HUES64 (cell line): ENCODE results near the gene CLSTN1.

Experiments
- H3K27ac ChIP-seq: 2 replicates; pipeline ENCODE4 v1.7.0; 2013; ENCODE audit warnings: low read depth, low read length, inconsistent platforms
- H3K27me3 ChIP-seq: 2 replicates; pipeline ENCODE4 v1.6.1; 2013; ENCODE audit warnings: mild to moderate bottlenecking, low read length; ENCODE audit not compliant: insufficient read depth
- H3K36me3 ChIP-seq: 2 replicates; pipeline ENCODE4 v1.6.1; 2013; ENCODE audit warnings: mild to moderate bottlenecking, low read length; ENCODE audit not compliant: insufficient read depth
- H3K4me1 ChIP-seq: 2 replicates; pipeline ENCODE4 v1.6.1; 2013; ENCODE audit warnings: mild to moderate bottlenecking, low read length, moderate library complexity; ENCODE audit not compliant: insufficient read depth
- H3K4me3 ChIP-seq: 2 replicates; pipeline ENCODE4 v1.5.1; 2013; ENCODE audit warnings: mild to moderate bottlenecking, low read length, moderate library complexity
- H3K9ac ChIP-seq: 2 replicates; pipeline ENCODE4 v1.6.1; 2013; ENCODE audit warnings: mild to moderate bottlenecking, low read depth, low read length
- H3K9me3 ChIP-seq: 2 replicates; pipeline ENCODE4 v1.6.1; 2013; ENCODE audit warnings: low read depth, low read length; ENCODE audit not compliant: insufficient read depth
- WGBS: fragments of 150-250, 120-280 bp; methylation state at CpG from one replicate; pipeline ENCODE4 v1.1.7; 2013; ENCODE audit warnings: missing lambda C conversion rate; 5-methylcytosine and 5-hydroxymethylcytosine counted together

CLSTN1 gene

DNA sequence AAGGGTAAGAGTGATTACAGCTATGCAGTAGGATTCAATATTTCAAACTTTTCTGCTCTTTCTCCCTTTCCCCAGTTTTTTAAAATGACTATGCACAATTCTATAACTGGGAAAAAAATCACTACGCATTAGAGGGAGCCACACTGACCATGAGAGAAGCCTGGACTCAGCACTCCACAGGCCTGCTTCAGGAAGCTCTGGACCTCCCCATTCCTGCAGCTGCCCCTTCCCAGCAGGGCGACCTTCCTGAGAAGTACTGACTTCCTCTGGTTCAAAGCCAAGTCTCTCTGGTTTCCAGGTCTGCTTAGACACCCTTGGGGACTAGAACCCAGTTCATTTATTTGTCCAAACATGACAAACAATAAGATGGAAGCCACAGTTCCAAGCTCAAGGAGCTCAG lies 42.0 kb upstream of the CLSTN1 start:
- Histone ChIP-seq H3K27ac (no peak overlapping the region), H3K9ac (no peak overlapping the region), H3K4me1 (no peaks in the 10 kb centered on the region), H3K9me3 (no peaks in the 10 kb centered on the region), H3K27me3 (no peaks in the 10 kb centered on the region), H3K4me3 (no peak overlapping the region), H3K36me3 (no peaks in the 10 kb centered on the region; the same call in 1 of the 2 replicates)
- WGBS: 90% methylated on average over 2 of the region's 2 CpGs

DNA sequence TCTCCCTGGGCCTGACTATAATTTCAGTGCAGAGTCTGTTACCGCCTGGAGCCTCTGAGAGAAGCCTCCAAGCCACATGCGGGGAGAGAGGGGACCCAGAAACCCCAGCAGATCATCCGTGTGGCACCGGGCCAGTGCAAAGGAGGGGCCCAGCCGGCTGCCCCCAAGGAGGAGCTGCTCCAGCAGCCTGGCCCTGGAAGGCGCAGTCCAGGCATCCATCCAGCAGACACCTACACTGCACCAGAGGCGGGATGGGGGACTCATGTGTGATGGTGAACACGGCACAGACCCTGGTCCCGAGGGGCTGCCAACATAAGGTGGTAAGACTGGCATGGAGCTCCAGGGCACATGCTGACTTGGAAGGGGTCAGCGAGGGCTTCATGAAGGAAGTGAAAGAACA lies 39.6 kb upstream of the CLSTN1 start:
- no peak overlapping the region for H3K27ac ChIP-seq
- peaks cover 3% of the 10 kb centered on the region; the same call in 1 of the 2 replicates for H3K36me3 ChIP-seq
- WGBS: 92% methylated on average over 10 of the region's 10 CpGs
- peaks cover 8% of the 10 kb centered on the region for H3K4me1 ChIP-seq
- no peaks in the 10 kb centered on the region for H3K9me3 ChIP-seq
- no peaks in the 10 kb centered on the region for H3K27me3 ChIP-seq
- H3K4me3 ChIP-seq: no peak overlapping the region
- no peak overlapping the region for H3K9ac ChIP-seq

DNA sequence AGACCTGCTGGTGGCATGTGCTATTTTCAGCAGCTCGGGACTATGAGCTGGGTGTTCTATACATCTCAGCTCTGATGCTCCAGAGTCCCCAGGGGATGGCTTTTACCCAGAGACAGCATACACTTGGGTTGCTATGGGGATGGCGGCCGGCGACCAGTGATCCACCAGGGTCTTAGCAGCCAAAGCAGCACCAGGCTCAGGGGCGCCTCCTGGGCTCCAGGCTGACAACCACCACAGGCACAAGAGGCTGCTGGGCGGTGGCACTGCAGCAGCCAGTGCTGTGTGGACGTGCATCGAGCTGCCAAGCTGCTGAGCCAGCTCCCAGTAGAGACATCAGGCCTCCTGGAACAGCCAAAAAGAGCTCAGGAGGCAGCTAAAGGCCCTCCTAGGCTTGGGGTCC lies 37.6 kb upstream of the CLSTN1 start:
- Histone ChIP-seq H3K4me1 (peaks cover 8% of the 10 kb centered on the region), H3K27ac (no peak overlapping the region), H3K36me3 (0 out of 2 replicates have a peak, but pooled peaks cover 3% of the 10 kb centered on the region), H3K4me3 (no peak overlapping the region), H3K27me3 (no peaks in the 10 kb centered on the region), H3K9ac (no peak overlapping the region), H3K9me3 (no peaks in the 10 kb centered on the region)
- 82% methylated on average over 8 of the region's 8 CpGs for WGBS

DNA sequence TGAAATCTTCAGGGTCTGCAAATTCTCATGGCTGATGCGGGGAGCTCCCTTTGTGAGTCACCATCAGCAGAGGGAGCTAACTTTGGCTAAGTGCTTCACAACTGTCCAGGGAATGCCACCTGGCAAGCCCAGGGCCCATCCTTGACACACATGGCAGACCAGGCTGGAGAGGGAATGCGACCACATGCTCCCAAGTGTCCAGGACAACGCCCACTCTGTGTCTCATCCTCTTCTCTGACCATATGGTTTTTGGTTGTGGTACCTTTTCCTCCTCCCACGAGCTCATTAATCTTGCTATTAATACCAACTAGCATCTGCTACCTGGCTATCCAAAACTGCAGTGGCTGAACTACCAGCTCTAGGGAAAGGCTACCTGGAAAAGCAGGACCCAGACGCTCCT lies 37.1 kb upstream of the CLSTN1 start:
- H3K9ac ChIP-seq: no peak overlapping the region
- H3K4me1 ChIP-seq: peaks cover 8% of the 10 kb centered on the region
- WGBS: 92% methylated on average over 5 of the region's 5 CpGs
- H3K27me3 ChIP-seq: no peaks in the 10 kb centered on the region
- H3K4me3 ChIP-seq: no peak overlapping the region
- no peak overlapping the region for H3K27ac ChIP-seq
- H3K9me3 ChIP-seq: no peaks in the 10 kb centered on the region
- H3K36me3 ChIP-seq: 0 out of 2 replicates have a peak, but pooled peaks cover 3% of the 10 kb centered on the region

DNA sequence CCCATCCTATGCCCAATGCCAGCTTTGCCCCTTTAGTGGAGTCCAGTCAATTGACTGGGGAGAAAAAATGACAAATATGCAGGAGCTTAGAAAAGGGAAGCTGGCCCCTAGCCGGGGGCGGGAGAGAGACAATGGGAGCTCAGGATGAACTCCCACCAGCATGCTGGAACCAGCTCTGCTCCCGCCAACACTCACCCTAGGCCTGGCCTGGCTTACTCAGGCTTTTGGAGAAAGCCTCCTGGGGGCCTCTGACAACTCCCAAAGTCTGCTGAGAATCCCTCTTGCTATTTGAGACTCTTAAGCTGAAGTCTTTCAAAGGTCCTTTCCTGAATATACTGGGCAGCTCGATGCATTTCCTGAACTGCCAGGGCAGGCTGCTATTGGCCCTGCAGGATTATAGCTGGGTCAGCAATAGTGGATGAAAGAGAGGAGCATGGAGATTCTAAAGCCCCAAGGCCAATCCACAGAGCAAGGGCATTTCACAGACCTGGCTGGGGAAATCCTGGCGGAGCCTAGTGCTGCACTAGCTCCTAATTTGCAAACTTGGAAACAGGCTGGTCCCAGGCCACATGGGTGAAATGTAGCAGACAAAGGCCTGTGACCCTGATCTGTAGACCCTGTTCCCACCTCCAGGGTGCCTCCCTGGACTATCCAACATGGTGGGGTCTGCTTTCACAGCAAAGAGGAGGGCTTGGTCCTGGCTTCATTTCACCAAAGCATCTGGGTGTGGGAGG lies 35.7 kb upstream of the CLSTN1 start:
- H3K9ac ChIP-seq: peak overlapping the region; percentile 4; the same call in 1 of the 2 replicates
- H3K4me3 ChIP-seq: no peak overlapping the region
- peaks cover 8% of the 10 kb centered on the region for H3K4me1 ChIP-seq
- 0 out of 2 replicates have a peak, but pooled peaks cover 3% of the 10 kb centered on the region for H3K36me3 ChIP-seq
- no peaks in the 10 kb centered on the region for H3K9me3 ChIP-seq
- H3K27ac ChIP-seq: peak overlapping the region; percentile 71
- 59% methylated on average over 5 of the region's 5 CpGs for WGBS
- H3K27me3 ChIP-seq: no peaks in the 10 kb centered on the region

DNA sequence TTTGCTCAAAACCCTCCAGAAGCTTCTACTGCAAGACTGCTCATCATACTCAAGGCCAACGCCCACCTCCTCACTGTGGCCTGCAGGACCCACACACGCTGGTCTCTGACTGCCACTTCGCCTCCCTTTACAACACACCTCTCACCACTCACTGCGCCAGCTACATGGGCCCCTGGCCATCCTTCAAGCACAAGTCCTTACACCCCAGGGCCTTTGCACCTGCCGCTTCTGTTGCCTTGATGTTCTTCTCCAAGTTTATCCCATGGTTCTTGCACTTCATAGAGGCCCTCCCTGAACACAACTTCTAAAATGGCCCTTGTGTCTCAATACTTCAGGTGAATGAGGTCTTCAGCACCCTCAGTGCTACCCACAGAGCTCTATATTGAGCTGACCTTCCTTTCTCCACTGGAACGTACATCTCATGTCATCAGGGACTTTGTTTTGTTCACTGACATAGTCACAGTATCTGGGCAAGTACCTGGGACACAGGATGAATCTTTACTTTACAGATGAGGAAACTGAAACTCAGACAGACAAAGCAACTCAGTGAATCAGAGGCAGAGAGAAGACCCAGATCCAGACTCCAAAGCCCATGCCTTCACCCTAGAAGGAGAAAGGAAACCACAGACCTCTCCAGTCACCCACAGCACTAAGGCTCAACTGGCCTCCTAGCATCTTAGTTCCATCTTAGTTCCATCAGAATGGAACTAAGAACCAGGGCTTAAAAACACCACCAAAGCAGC lies 34.7 kb upstream of the CLSTN1 start:
- Histone ChIP-seq H3K9me3 (no peaks in the 10 kb centered on the region), H3K27ac (peak overlapping the region; percentile 44; the same call in 1 of the 2 replicates), H3K36me3 (0 out of 2 replicates have a peak, but pooled peaks cover 3% of the 10 kb centered on the region), H3K27me3 (no peaks in the 10 kb centered on the region), H3K4me3 (no peak overlapping the region), H3K4me1 (peaks cover 8% of the 10 kb centered on the region), H3K9ac (no peak overlapping the region)
- WGBS: 95% methylated on average over 6 of the region's 6 CpGs

DNA sequence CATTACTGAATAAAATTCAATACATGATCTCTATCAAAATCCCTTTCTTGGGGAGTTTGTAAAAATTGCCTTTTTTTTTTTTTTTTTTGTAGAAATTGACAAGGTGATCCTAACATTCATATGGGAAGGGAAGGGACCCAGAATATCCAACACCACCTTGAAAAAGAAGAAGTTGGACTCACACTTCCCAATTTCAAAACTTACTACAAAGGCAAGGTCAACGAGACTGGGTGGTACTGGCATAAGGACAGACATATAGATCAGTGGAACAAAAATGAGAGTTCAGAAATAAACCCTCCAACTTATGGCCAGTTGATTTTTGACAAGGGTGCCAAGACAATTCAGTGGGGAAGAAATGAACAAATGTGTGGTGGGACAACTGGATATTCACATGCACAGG lies 31.4 kb upstream of the CLSTN1 start:
- Histone ChIP-seq H3K9me3 (no peaks in the 10 kb centered on the region), H3K9ac (no peak overlapping the region), H3K27me3 (no peaks in the 10 kb centered on the region), H3K4me1 (peaks cover 11% of the 10 kb centered on the region), H3K27ac (no peak overlapping the region), H3K4me3 (no peak overlapping the region), H3K36me3 (0 out of 2 replicates have a peak, but pooled peaks cover 3% of the 10 kb centered on the region)
- 82% methylated on average over 1 of the region's 1 CpG for WGBS

DNA sequence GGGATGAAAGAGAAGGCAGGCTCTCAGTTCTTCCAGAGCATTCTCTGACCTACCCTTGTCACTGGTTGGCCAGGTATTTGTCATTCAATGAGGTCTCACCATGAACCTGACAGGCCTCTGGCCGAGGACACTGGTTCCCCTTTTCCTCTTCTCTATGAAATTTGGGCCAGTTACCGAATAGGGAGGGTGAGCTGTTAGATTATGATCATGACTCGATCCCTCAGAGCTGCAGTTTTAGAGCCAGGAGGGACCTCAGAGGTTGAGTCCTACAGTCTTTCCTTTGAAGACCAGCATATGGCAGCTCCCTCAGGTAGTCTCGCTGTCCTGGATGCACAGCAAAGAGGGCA lies 29.5 kb upstream of the CLSTN1 start:
- WGBS: 84% methylated on average over 4 of the region's 4 CpGs
- Histone ChIP-seq H3K36me3 (no peaks in the 10 kb centered on the region), H3K27me3 (no peaks in the 10 kb centered on the region), H3K27ac (no peak overlapping the region), H3K4me1 (peaks cover 6% of the 10 kb centered on the region; the same call in 1 of the 2 replicates), H3K9me3 (no peaks in the 10 kb centered on the region), H3K9ac (no peak overlapping the region), H3K4me3 (no peak overlapping the region)

DNA sequence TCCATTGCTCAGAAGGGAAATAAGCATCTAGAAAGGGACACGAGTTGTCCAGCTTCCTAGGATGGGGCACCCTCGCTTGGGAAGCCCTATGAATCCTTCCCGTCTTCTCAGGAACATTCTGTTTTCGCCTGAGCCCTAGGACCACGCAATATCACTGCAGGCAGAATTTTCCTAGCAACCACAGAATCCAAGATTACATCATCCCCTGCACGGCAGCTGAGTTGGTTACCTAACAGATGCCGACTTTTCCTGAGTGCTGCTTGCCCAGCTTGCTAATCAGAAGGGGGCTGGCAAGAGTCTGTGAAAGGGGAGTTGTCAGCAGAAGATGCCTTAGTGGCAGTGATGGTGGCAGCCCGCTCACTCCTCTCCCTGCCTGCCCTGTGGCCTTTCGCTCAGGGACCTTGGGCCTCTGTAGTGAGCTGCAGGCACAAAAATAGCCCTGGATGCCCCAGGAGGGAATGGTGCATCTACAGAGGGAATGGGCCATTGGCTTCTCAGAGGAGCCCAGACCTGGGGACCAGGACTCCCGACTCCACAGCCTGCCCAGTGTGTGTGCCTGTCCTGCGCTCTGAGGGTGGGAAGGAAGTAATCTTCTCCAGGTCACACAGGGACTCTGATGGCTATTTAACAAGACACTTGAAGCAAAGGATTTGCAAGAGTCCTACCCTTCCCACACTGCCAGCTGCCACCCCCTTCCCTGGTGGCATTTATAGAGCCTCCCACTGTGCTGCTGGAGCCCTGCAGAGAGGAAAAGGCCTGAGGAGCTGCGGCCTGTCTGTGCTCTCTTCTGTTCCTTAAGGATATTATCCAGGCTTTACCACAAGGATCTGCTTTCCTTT lies 28.9 kb upstream of the CLSTN1 start:
- Histone ChIP-seq H3K27ac (no peak overlapping the region), H3K36me3 (no peaks in the 10 kb centered on the region), H3K27me3 (no peaks in the 10 kb centered on the region), H3K4me3 (no peak overlapping the region), H3K4me1 (peaks cover 6% of the 10 kb centered on the region; the same call in 1 of the 2 replicates), H3K9me3 (no peaks in the 10 kb centered on the region), H3K9ac (no peak overlapping the region)
- WGBS: 81% methylated on average over 12 of the region's 12 CpGs

DNA sequence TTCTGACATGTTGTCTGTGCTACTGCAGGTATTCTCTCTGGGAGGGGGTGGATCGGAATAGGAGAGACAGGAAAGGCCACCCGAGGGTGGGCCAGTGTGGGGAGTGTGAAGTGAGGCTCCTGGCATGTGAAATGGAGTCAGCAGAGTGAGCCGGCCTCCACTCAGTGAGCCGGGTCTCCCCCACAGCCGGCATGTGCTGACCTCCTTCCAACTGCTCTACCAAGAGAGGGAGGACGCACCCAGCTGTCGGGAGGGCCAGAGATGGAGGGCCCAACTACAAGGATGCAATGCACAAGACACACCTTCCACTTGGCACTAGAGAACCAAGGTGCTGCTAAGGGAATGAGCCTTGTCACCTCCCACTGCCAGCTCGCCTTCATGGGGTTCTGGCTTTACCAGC lies 28.2 kb upstream of the CLSTN1 start:
- no peaks in the 10 kb centered on the region for H3K27me3 ChIP-seq
- no peak overlapping the region for H3K9ac ChIP-seq
- whole genome bisulfite sequencing: 91% methylated on average over 8 of the region's 8 CpGs
- no peak overlapping the region for H3K4me3 ChIP-seq
- no peaks in the 10 kb centered on the region for H3K36me3 ChIP-seq
- H3K4me1 ChIP-seq: peaks cover 8% of the 10 kb centered on the region
- no peaks in the 10 kb centered on the region for H3K9me3 ChIP-seq
- H3K27ac ChIP-seq: no peak overlapping the region
